Right cardiac atrium (tissue), 5 donors: ENCODE data around the gene CFAP92. TPM values are rescaled to one million over a fixed set of nuclear protein-coding genes. Genes with fewer than 3 reads are reported as not detected.
A peak's percentile ranks its signal among the peaks of the same experiment; 100 is the strongest.

Experiments
- ATAC-seq, 2 donors: fragments of 200-7000 bp; cut with Tn5 transposase; one replicate each; pipeline versions ENCODE4 v1.8.0 to v1.9.1; 2020; ENCODE audit warnings: moderate library complexity in 2 of 2, mild to moderate bottlenecking in 1 of 2
- DNase-seq, 3 donors: peaks; one replicate each; pipeline ENCODE4 v3.0.0-alpha.2; 2020
- H3K27ac ChIP-seq: one replicate; pipeline ENCODE4 v1.5.1; 2013; ENCODE audit warnings: mild to moderate bottlenecking, low read length, control low read depth, moderate library complexity
- H3K27me3 ChIP-seq: one replicate; pipeline ENCODE4 v1.6.1; 2013; ENCODE audit not compliant: control insufficient read depth, insufficient read depth
- H3K4me1 ChIP-seq: one replicate; pipeline ENCODE4 v1.6.1; 2013; ENCODE audit warnings: low read length; ENCODE audit not compliant: control insufficient read depth, insufficient read depth
- H3K4me3 ChIP-seq: one replicate; pipeline ENCODE4 v1.5.1; 2013; ENCODE audit warnings: low read length, control low read depth
- H3K9me3 ChIP-seq: one replicate; pipeline ENCODE4 v1.6.1; 2013; ENCODE audit warnings: low read length; ENCODE audit not compliant: control insufficient read depth
- WGBS: extraction: QIAGEN DNeasy Blood & Tissue Kit; methylation state at CpG from one replicate; pipeline ENCODE4 v1.1.7; 2013; 5-methylcytosine and 5-hydroxymethylcytosine counted together
- intact Hi-C, 4 donors: fragments of 100-400 bp; cut with DNase I; formaldehyde crosslinking; loops; one replicate each; pipeline versions ENCODE4 v1.11.0 to v1.14.0; 2022 to 2023
- polyA plus RNA-seq: library from polyadenylated mRNA; stranded (reverse); fragments of 200-250 nt; gene quantifications from one replicate; pipeline ENCODE4 v1.2.3, GENCODE V29; 2013
- total RNA-seq, 4 donors: library from RNA; stranded (reverse); fragmentation: NEBNext Ultra II Directional; extraction: Animal tissue kit (Norgen Biotek cat#: 25700); gene quantifications; one replicate each; pipeline ENCODE4 v1.2.1, GENCODE V29; 2021
- donor health status: healthy with polysubstance abuse.
- donor health status: DM: no; HTN: yes; CAD: no.
- donor health status: DM: no; HTN: no; CAD: no.
- donor health status: DM: no; HTN: yes; CAD: no; lungs with severe emphysema.
- donor health status: DM: yes; HTN: yes; CAD: no.

The CFAP92 gene
- total and polyA plus RNA-seq, 5 donors: 0.06 to 1.0 (median 0.63) TPM

DNA sequence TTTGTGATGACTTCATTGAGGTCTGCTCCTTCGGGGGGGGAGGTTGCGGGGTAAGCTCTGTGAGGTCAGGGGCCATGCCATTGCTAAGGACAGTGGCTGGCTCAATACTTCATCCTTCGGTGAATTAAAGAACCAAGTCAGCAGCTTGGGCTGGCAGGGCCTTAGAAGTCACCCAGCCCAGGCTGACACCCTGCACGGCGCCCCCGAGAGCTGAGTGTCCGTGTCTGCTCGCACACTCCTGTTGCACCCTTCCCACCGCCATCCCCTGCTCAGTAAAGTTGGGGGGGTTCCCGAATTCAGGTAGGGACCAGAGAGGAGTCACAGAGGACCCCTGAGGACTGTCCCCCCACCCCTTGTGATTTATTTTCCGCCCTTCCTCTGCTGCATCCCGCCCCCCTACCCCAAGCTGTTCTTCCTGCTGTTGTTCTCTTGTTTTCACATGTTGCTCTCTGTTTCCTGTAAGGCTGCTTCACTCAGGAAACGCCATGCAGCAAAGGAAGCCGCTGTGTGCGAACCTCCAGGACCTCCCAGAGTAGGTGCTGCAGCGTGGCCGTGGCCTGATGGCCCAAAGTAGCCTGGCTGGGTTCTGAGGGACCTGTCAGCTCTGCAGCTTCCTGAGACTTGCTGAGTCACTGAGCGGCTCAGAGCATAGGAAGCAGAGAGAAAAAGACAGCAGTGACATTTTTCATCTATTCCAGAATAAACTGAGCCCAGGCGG is 21.7 kb upstream of the CFAP92 start:
- Histone ChIP-seq H3K27ac (peak overlapping the region; percentile 79), H3K9me3 (no peaks in the 10 kb centered on the region), H3K4me1 (peaks cover 13% of the 10 kb centered on the region), H3K4me3 (no peak overlapping the region), H3K27me3 (no peaks in the 10 kb centered on the region)
- ATAC-seq (peak; percentile 30 to 74), DNase-seq (peak; percentile 59 to 80 (median 77))
- intact Hi-C loops: no loop called here
- WGBS: 66% methylated on average over 19 of the region's 19 CpGs

DNA sequence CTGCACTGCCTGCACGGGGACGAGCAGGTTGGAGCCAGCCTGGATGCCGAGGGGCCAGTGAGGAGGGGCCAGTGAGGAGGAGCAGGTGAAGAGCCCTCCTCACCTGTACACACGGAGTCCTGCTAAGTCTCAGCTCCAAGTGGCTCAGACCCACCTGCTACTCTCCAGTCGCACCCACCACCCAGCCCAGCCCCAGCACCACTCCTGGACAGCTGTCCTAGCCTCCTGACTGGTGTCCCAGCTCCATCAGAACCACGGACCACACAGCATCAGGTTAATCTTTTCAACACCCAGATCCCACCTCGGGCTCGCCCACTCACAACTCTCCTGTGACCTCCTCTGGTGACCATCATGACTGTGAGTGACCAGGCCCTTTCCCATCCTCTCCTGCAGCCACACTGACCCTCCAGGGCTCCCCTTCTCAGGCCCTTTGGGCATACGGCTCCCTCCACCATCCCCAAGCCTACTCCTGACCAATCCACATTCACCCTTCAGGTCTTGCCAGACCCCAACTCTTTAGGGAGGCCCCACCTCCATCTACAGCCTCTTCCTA is 21.0 kb upstream of the CFAP92 start:
- Histone ChIP-seq H3K9me3 (no peaks in the 10 kb centered on the region), H3K4me1 (peaks cover 13% of the 10 kb centered on the region), H3K27me3 (no peaks in the 10 kb centered on the region), H3K27ac (peak overlapping the region; percentile 70), H3K4me3 (no peak overlapping the region)
- WGBS: 92% methylated on average over 9 of the region's 9 CpGs
- intact Hi-C loops: no loop called here
- DNase-seq (no peak), ATAC-seq (no peak)

DNA sequence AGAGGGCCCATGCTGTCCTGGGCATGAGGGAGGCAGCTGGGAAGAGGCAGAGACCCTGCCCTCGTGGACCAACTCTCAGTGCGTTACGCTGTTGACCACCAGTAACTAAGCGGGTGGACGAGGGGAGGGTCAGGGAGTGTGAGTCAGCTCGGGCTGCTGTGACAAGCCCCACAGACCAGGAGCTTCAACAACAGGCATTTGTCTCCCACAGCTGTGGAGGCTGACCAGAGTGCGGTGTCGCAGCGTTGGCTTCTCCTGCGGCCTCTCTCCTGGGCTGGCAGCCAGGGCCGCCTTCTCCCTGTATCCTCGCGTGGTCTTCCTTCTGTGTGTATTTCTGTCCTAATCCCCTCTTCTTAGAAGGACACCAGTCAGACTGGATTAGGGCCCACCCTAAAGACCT is 20.3 kb upstream of the CFAP92 start:
- 44% methylated on average over 13 of the region's 13 CpGs for WGBS
- Histone ChIP-seq H3K4me3 (no peak overlapping the region), H3K9me3 (no peaks in the 10 kb centered on the region), H3K4me1 (peaks cover 13% of the 10 kb centered on the region), H3K27me3 (no peaks in the 10 kb centered on the region), H3K27ac (no peak overlapping the region)
- DNase-seq (peak in 2 of 3 donors; percentile 48 to 75), ATAC-seq (peak in 1 of 2 donors; percentile 6)
- intact Hi-C loops: no loop called here

DNA sequence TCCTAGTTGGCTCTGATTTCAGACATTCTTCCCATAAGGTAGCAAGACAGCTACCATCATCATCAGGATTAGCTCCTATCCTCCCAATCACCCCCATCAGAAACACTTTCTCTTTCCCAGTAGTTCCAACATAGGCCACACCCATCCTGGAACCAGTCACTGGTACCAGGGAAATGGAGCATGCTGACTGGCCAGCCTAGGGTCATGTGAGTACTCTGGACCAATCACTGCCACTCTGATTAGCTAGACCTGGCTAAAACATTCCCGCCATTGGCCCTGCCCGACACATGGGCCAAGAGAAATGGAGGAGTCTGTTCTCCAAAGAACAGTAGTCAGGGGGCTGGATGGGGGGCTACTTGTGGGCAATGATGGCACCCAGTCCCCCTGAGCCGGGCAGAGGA is 19.6 kb upstream of the CFAP92 start:
- no peak overlapping the region for H3K27ac ChIP-seq
- peaks cover 13% of the 10 kb centered on the region for H3K4me1 ChIP-seq
- intact Hi-C loops: no loop called here
- DNase-seq (no peak), ATAC-seq (no peak)
- no peaks in the 10 kb centered on the region for H3K27me3 ChIP-seq
- no peaks in the 10 kb centered on the region for H3K9me3 ChIP-seq
- WGBS: 96% methylated on average over 3 of the region's 3 CpGs
- H3K4me3 ChIP-seq: no peak overlapping the region

DNA sequence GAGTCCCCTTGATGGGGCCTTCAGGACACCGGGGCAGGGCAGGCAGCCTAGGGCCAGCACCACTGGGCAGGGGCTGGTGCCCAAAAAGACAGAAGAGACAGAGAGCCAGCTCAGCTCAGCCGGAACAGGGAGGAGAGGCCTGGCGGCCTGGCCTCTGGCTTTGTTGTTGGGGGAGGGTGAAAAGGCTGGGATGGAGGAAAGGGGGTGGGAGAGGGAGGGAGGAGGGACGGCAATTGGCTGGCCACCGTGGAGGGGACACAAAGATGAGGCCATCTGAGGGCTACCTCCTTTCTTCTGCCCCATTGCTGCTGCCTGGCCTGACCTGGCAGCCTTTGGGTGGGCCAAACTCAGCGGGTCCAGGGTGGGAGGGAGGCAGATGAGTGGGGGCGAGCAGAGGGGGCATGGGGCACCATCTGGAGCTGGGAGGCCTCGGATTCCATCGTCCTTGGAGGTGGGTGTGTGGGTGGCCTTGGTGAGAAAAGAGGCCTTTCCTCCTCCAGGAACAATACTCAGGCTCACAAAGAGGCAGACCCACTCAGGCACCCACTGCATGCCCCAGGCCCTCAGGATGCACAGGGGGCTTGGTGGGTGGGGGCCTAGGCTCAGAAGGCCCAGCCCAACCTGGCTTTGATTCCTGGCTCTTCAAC is 16.6 kb upstream of the CFAP92 start:
- no peak for ATAC-seq
- H3K27me3 ChIP-seq: no peaks in the 10 kb centered on the region
- 70% methylated on average over 9 of the region's 9 CpGs for WGBS
- no peaks in the 10 kb centered on the region for H3K9me3 ChIP-seq
- peaks cover 7% of the 10 kb centered on the region for H3K4me1 ChIP-seq
- intact Hi-C loops: no loop called here
- no peak for DNase-seq
- H3K27ac ChIP-seq: no peak overlapping the region
- H3K4me3 ChIP-seq: no peak overlapping the region

DNA sequence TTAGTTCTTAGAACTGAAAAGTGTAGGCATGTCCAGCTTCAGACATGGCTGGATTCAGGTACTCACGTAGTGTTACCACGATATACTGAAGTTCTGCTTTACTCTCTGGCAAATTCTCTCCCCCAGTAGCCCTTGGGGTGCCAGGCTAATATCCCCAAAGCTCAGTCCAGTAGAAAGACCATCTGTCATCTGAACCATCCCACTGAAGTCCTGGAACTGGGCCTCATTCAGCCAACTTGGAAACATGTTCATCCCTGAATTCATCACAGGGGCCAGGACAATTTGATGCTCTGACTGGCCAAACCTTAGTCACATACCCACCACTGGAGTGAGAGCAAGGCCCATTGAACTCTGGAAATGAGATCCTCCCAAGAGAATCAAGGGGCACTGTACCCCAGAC is 15.4 kb upstream of the CFAP92 start:
- Histone ChIP-seq H3K27me3 (no peaks in the 10 kb centered on the region), H3K4me1 (peaks cover 2% of the 10 kb centered on the region), H3K9me3 (no peaks in the 10 kb centered on the region), H3K4me3 (no peak overlapping the region), H3K27ac (no peak overlapping the region)
- DNase-seq: no peak
- intact Hi-C loops: no loop called here
- ATAC-seq: no peak
- 97% methylated on average over 2 of the region's 2 CpGs for WGBS

DNA sequence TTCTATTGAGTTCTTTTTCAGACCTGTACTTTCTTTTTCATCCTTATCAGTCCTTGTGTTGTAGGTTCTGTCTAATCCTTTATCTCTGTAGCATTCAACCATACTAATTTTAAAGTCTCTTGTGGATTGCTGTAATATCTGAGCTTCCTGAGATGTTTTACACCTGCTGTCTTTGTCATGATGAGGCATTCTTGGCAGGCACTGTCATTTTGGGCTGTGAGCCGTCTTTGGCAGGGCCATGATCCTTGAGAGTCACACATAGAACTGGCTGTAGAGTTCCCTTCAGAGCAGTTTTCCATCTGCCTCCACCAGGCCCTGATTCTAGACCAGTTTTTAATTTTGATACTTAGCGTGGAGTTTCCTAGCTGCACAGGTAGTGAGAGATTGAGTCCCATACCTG is 13.9 kb upstream of the CFAP92 start:
- Histone ChIP-seq H3K4me3 (no peak overlapping the region), H3K9me3 (no peaks in the 10 kb centered on the region), H3K4me1 (no peaks in the 10 kb centered on the region), H3K27ac (no peak overlapping the region), H3K27me3 (no peaks in the 10 kb centered on the region)
- ATAC-seq: no peak
- WGBS: 62% methylated on average over 2 of the region's 2 CpGs
- no peak for DNase-seq
- intact Hi-C loops: no loop called here

DNA sequence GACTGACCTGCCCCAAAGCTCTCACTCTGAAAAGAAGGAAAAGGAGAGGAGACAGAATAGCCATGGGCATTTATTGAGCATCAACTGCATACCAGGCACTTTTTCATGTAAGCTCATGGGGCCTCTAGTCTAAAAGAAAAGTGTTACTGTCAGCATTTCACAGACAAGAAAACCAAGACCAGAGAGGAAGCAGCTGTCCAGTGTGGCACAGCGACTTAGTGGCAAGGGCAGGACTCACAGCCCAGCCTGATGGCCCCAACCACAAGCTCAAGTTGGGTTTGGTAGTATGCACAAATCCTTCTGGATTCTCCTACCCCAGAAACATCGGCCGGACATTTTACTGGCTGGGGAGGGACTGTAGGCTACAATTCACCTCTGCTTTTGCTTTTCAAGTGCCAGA is 13.0 kb upstream of the CFAP92 start:
- no peaks in the 10 kb centered on the region for H3K9me3 ChIP-seq
- no peak overlapping the region for H3K4me3 ChIP-seq
- H3K4me1 ChIP-seq: no peaks in the 10 kb centered on the region
- intact Hi-C loops: no loop called here
- no peak for ATAC-seq
- no peak overlapping the region for H3K27ac ChIP-seq
- peak in 1 of 3 donors; percentile 11 for DNase-seq
- WGBS: 86% methylated on average over 3 of the region's 3 CpGs
- H3K27me3 ChIP-seq: no peaks in the 10 kb centered on the region

DNA sequence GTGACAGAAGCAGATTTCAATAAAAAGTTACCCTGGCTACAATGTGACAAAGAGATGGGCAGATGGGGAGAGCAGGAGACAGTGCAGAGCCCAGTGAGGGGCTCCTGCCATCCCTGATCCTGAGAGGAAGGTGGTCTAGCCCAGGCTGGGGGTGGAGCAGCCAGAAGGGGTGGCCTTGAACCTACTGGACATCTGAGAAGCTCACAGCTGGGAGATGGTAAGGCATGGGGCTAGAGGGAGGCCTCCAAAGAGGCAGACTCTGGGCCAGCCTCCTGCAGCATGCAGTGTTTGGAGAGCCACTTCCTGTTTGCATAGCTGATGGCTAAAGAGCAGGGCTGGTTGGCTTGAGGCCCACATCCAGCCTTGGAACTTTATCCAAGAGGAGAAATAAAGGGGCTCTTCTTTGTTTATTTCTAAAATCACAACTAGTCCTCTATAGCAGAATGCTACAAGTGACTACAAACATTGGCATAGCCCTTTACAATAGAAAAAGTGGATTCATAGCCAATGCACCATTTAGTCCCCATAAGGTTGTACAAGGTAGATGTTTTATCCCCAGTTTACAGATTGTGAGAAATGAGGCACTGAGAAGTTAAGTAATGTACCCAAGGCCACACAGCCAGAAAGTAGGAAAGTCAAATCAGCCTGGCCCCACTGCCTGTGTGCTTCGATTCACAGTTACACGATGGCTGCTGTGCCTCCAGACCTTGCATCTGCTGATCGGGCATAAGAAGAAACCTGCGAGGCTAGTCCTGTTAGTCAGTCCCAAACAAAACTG is 11.8 kb upstream of the CFAP92 start:
- Histone ChIP-seq H3K27ac (peak overlapping the region; percentile 15), H3K4me3 (no peak overlapping the region), H3K27me3 (no peaks in the 10 kb centered on the region), H3K4me1 (no peaks in the 10 kb centered on the region), H3K9me3 (no peaks in the 10 kb centered on the region)
- WGBS: 95% methylated on average over 4 of the region's 4 CpGs
- intact Hi-C loops: no loop called here
- peak in 1 of 2 donors; percentile 47 for ATAC-seq
- peak in 2 of 3 donors; percentile 73 to 80 for DNase-seq

DNA sequence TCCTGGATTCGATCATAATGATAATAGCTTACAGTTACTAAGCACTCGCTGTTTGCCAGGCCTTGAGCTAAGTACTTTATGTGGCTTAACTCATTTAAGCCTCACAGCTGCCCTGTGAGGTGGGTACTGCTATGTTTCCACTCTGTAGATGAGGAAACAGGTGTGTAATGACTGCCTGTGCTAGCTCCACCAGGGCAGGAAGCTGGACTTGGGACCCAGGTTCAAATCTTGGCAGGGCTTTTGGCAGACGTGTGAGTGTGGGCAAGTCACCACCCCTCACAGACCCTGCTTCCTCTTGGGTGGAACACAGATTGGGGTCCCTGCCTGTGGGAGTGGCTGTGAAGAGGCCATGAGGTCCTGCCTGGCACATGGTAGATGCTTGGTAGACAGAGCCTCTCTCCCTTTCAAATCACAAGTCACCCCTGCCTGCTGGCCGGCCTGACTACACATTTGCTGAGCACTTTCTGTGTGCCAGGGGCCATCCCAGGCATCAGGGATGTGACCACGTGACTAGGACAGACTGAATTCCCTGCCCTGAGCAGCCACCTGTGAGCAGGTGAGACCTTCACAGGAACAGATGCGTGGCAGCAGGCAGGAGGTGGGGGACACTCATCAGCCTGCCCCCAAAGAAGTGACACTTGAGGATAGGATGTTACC is 10.9 kb upstream of the CFAP92 start:
- DNase-seq: no peak
- H3K9me3 ChIP-seq: no peaks in the 10 kb centered on the region
- no peaks in the 10 kb centered on the region for H3K4me1 ChIP-seq
- H3K4me3 ChIP-seq: no peak overlapping the region
- intact Hi-C loops: no loop called here
- whole genome bisulfite sequencing: 79% methylated on average over 6 of the region's 6 CpGs
- no peak for ATAC-seq
- no peak overlapping the region for H3K27ac ChIP-seq
- H3K27me3 ChIP-seq: no peaks in the 10 kb centered on the region
